ENCODE results near the gene TMEM179.

Gene TMEM179

GRCh38 chr14:104598039-104598909, 6.3 kb downstream of the TMEM179 start:
- no peak for DNase-seq

GRCh38 chr14:104597576-104597975, 7.0 kb downstream of the TMEM179 start:
- no peak for DNase-seq

GRCh38 chr14:104596927-104597351, 7.6 kb downstream of the TMEM179 start:
- DNase-seq = no peak

GRCh38 chr14:104596451-104596918, 8.1 kb downstream of the TMEM179 start:
- DNase-seq = no peak

GRCh38 chr14:104595911-104596450, 8.6 kb downstream of the TMEM179 start:
- DNase-seq = no peak

- no peak for DNase-seq
Observed at GRCh38 chr14:104595116-104595675, 9.4 kb downstream of the TMEM179 start.

- DNase-seq = no peak
Observed at GRCh38 chr14:104594310-104595046, 10.1 kb downstream of the TMEM179 start.

- no peak for DNase-seq
Observed at GRCh38 chr14:104593710-104594136, 10.8 kb downstream of the TMEM179 start.

- DNase-seq = no peak
Observed at GRCh38 chr14:104593241-104593701, 11.3 kb downstream of the TMEM179 start.

GRCh38 chr14:104592785-104593184, 11.8 kb downstream of the TMEM179 start:
- DNase-seq = no peak

GRCh38 chr14:104592292-104592672, 12.3 kb downstream of the TMEM179 start:
- no peak for DNase-seq

GRCh38 chr14:104591506-104592291, 12.9 kb downstream of the TMEM179 start:
- DNase-seq = no peak

GRCh38 chr14:104591031-104591430, 13.5 kb downstream of the TMEM179 start:
- DNase-seq = no peak

- no peak for DNase-seq
Observed at GRCh38 chr14:104590240-104590965, 14.2 kb downstream of the TMEM179 start.

GRCh38 chr14:104589338-104590195, 15.0 kb downstream of the TMEM179 start:
- no peak for DNase-seq

GRCh38 chr14:104588066-104588857, 16.3 kb downstream of the TMEM179 start:
- no peak for DNase-seq

GRCh38 chr14:104587641-104588040, 16.9 kb downstream of the TMEM179 start:
- DNase-seq = no peak

GRCh38 chr14:104586832-104587620, 17.5 kb downstream of the TMEM179 start:
- DNase-seq = no peak

All from stimulated activated CD4-positive, alpha-beta T cell treated with anti-CD3 and anti-CD28 coated beads, Interleukin-4, amount 100 ng/mL, for 24 hours (primary cell).